Measurements from ENCODE around the gene EEPD1. TPM values are rescaled to one million over a fixed set of nuclear protein-coding genes. Genes with fewer than 3 reads are reported as not detected.

EEPD1 gene
- total RNA-seq, 2 donors from 2014 or later, result 8.2 to 10.0 TPM

- Histone ChIP-seq H3K4me1 (no peaks in the 10 kb centered on the region), H3K27me3 (no peaks in the 10 kb centered on the region), H3K9me3 (no peaks in the 10 kb centered on the region), H3K27ac (no peak overlapping the region), H3K36me3 (no peaks in the 10 kb centered on the region), H3K4me3 (no peak overlapping the region), H3K9ac (ENCODE audit: low read depth in 2 of 2, low read length in 2 of 2) (no peak overlapping the region)
- intact Hi-C loops (cut with DNase I), result no loop called here
- no peak for TF ChIP-seq CTCF (IDR thresholded peaks at IDR 0.05)
- no peak for DNase-seq
Observed at GRCh38 chr7:36309301-36309700, 156.2 kb downstream of the EEPD1 start.

- no peak overlapping the region for H3K27ac ChIP-seq
- TF ChIP-seq CTCF (IDR thresholded peaks at IDR 0.05), result no peak
- H3K4me1 ChIP-seq, result no peaks in the 10 kb centered on the region
- H3K9me3 ChIP-seq, result no peaks in the 10 kb centered on the region
- intact Hi-C loops (cut with DNase I), result loop anchor here (10.0 kb wide), 1 partner anchor 605 kb away; no protein-coding TSS in a partner anchor
- no peaks in the 10 kb centered on the region for H3K36me3 ChIP-seq
- no peak for DNase-seq
- H3K27me3 ChIP-seq, result no peaks in the 10 kb centered on the region
- H3K9ac ChIP-seq (ENCODE audit: low read depth in 2 of 2, low read length in 2 of 2), result no peak overlapping the region
- no peak overlapping the region for H3K4me3 ChIP-seq
Observed at GRCh38 chr7:36309716-36310115, 156.7 kb downstream of the EEPD1 start.

GRCh38 chr7:36310897-36311296, 157.8 kb downstream of the EEPD1 start:
- intact Hi-C loops (cut with DNase I), result loop anchor here (10.0 kb wide), 1 partner anchor 606 kb away; no protein-coding TSS in a partner anchor
- Histone ChIP-seq H3K4me3 (no peak overlapping the region), H3K27ac (no peak overlapping the region), H3K27me3 (no peaks in the 10 kb centered on the region), H3K36me3 (no peaks in the 10 kb centered on the region), H3K4me1 (no peaks in the 10 kb centered on the region), H3K9ac (ENCODE audit: low read depth in 2 of 2, low read length in 2 of 2) (no peak overlapping the region), H3K9me3 (no peaks in the 10 kb centered on the region)
- DNase-seq, result no peak
- TF ChIP-seq CTCF (IDR thresholded peaks at IDR 0.05), result no peak

GRCh38 chr7:36311539-36311938, 158.5 kb downstream of the EEPD1 start:
- no peaks in the 10 kb centered on the region for H3K9me3 ChIP-seq
- no peak overlapping the region for H3K9ac ChIP-seq (ENCODE audit: low read depth in 2 of 2, low read length in 2 of 2)
- H3K36me3 ChIP-seq, result no peaks in the 10 kb centered on the region
- intact Hi-C loops (cut with DNase I), result loop anchor here (10.0 kb wide), 1 partner anchor 607 kb away; no protein-coding TSS in a partner anchor
- no peaks in the 10 kb centered on the region for H3K4me1 ChIP-seq
- no peak for TF ChIP-seq CTCF (IDR thresholded peaks at IDR 0.05)
- H3K4me3 ChIP-seq, result no peak overlapping the region
- H3K27me3 ChIP-seq, result no peaks in the 10 kb centered on the region
- H3K27ac ChIP-seq, result no peak overlapping the region
- DNase-seq, result no peak

- H3K27ac ChIP-seq, result no peak overlapping the region
- DNase-seq, result peak; percentile 69
Observed at GRCh38 chr7:36312064-36312914, 159.2 kb downstream of the EEPD1 start.

More at GRCh38 chr7:36312064-36312914, 159.2 kb downstream of the EEPD1 start:
- Histone ChIP-seq H3K9me3 (no peaks in the 10 kb centered on the region), H3K27me3 (no peaks in the 10 kb centered on the region), H3K4me3 (no peak overlapping the region), H3K36me3 (no peaks in the 10 kb centered on the region), H3K4me1 (no peaks in the 10 kb centered on the region), H3K9ac (ENCODE audit: low read depth in 2 of 2, low read length in 2 of 2) (no peak overlapping the region)
- peak; percentile 55 for TF ChIP-seq CTCF (IDR thresholded peaks at IDR 0.05)
- intact Hi-C loops (cut with DNase I), result loop anchor here (10.0 kb wide), 1 partner anchor 607 kb away; no protein-coding TSS in a partner anchor
